ENCODE results near the gene ADORA2A.

DNA sequence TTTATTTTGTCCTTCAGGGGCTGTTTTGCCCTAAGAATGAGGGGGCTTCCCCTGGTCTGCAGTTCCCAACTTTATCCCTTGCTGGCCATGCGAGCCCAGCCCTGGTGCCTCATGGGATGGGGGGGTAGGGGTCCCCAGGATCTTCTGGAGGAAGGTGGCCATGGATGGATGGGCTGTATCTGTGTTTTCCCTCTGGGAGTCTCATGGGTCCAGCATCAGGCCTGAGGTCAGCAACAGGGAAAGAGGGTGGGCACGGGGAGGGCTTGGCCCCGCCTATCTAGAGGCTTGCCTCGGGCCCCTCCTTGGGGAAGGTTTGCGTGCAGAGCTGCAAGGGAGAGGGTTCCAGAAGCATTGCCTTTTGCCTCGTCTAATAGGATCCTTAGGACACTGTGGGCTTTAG is 10.8 kb upstream of the ADORA2A start:
- TF ChIP-seq, protein P1, sequence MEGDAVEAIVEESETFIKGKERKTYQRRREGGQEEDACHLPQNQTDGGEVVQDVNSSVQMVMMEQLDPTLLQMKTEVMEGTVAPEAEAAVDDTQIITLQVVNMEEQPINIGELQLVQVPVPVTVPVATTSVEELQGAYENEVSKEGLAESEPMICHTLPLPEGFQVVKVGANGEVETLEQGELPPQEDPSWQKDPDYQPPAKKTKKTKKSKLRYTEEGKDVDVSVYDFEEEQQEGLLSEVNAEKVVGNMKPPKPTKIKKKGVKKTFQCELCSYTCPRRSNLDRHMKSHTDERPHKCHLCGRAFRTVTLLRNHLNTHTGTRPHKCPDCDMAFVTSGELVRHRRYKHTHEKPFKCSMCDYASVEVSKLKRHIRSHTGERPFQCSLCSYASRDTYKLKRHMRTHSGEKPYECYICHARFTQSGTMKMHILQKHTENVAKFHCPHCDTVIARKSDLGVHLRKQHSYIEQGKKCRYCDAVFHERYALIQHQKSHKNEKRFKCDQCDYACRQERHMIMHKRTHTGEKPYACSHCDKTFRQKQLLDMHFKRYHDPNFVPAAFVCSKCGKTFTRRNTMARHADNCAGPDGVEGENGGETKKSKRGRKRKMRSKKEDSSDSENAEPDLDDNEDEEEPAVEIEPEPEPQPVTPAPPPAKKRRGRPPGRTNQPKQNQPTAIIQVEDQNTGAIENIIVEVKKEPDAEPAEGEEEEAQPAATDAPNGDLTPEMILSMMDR (IDR thresholded peaks at IDR 0.05) = no peak
- no peak for TF ChIP-seq EP300 (IDR thresholded peaks at IDR 0.05)
